GM20000 (cell line): ENCODE measurements around the gene CAMK1D.

ENCODE experiments used
- DNase-seq: peaks from one replicate; pipeline ENCODE4 v3.0.0; 2012; ENCODE audit warnings: low spot score
- CTCF ChIP-seq: IDR thresholded peaks from 2 replicates; pipeline ENCODE4 v1.5.1; 2012; ENCODE audit warnings: mild to moderate bottlenecking, control low read depth; ENCODE audit errors: extremely low read depth, missing control alignments

The CAMK1D gene

GRCh38 chr10:12703813-12704212, 354.5 kb downstream of the CAMK1D start:
- no peak for TF ChIP-seq CTCF
- DNase-seq, result no peak

GRCh38 chr10:12704488-12704887, 355.1 kb downstream of the CAMK1D start:
- no peak for DNase-seq
- no peak for TF ChIP-seq CTCF

GRCh38 chr10:12705943-12706342, 356.6 kb downstream of the CAMK1D start:
- no peak for TF ChIP-seq CTCF
- no peak for DNase-seq

GRCh38 chr10:12707461-12708185, 358.3 kb downstream of the CAMK1D start:
- DNase-seq, result peak; percentile 18
- peak; percentile 15 for TF ChIP-seq CTCF

- no peak for DNase-seq
- no peak for TF ChIP-seq CTCF
Observed at GRCh38 chr10:12709000-12709401, 359.7 kb downstream of the CAMK1D start.

- no peak for TF ChIP-seq CTCF
- DNase-seq, result no peak
Observed at GRCh38 chr10:12709521-12709963, 360.2 kb downstream of the CAMK1D start.

GRCh38 chr10:12710157-12710556, 360.8 kb downstream of the CAMK1D start:
- no peak for TF ChIP-seq CTCF
- DNase-seq, result no peak
